ENCODE data around the gene IZUMO1. TPM values are rescaled to one million over a fixed set of nuclear protein-coding genes. Genes with fewer than 3 reads are reported as not detected.

Gene IZUMO1
- total and polyA plus RNA-seq, 2 of the 8 experiments (the other 6 are each of a cell fraction or from before 2014, with no cell fraction given), result 0.33 to 1.8 TPM

DNA sequence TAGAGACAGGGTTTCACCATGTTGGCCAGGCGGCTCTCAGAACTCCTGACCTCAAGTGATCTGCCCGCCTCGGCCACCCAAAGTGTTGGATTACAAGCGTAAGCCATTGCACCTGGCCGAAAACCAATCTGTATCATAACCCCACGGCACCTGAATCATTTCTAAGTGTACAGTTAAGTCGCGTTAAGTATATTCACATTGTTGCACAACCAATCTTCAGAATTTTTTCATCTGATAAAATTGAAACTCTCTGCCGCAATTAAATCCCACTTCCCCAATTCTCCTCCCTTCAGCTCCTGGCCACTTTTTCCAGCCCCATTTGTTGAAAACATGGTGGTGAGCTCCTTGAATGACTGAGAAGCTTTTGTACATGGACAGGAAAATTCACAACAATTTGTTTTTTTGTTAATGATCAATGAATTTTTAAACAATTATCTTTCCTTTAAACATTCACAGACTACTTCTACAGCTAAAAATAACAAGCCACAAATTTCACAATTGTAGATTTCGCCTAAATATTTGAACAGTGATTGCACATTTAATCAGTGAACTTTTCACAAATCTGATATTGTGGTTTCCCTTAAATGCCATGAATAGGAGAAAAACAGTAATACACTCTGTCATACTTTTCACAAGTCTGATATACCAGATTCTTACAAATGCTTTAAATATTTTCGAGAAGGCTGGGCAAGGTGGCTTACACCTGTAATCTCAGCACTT, 22.4 kb upstream of the IZUMO1 start (continued):
- TF ChIP-seq, protein P1, sequence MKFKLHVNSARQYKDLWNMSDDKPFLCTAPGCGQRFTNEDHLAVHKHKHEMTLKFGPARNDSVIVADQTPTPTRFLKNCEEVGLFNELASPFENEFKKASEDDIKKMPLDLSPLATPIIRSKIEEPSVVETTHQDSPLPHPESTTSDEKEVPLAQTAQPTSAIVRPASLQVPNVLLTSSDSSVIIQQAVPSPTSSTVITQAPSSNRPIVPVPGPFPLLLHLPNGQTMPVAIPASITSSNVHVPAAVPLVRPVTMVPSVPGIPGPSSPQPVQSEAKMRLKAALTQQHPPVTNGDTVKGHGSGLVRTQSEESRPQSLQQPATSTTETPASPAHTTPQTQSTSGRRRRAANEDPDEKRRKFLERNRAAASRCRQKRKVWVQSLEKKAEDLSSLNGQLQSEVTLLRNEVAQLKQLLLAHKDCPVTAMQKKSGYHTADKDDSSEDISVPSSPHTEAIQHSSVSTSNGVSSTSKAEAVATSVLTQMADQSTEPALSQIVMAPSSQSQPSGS (IDR thresholded peaks at IDR 0.05; ENCODE audit: low read length), result no peak
- TF ChIP-seq SIRT6 (IDR thresholded peaks at IDR 0.05; ENCODE audit: low read length) (no peak), CBX8 (IDR thresholded peaks at IDR 0.05; ENCODE audit: borderline replicate concordance, low read depth, low read length) (no peak), EP300 (IDR thresholded peaks at IDR 0.05; ENCODE audit: borderline replicate concordance in 1 of 2, low read depth in 2 of 2, low read length in 2 of 2) (no peak), SIX5 (IDR thresholded peaks at IDR 0.05; ENCODE audit: low read depth, low read length) (no peak), RBBP5 (IDR thresholded peaks at IDR 0.05; ENCODE audit: borderline replicate concordance, low read depth, low read length) (no peak), GABPA (IDR thresholded peaks at IDR 0.05; ENCODE audit: borderline replicate concordance, insufficient read depth, low read length) (no peak), SAP30 (IDR thresholded peaks at IDR 0.05; ENCODE audit: insufficient read depth, insufficient replicate concordance, low read length) (no peak), KDM1A (IDR thresholded peaks at IDR 0.05; ENCODE audit: borderline replicate concordance, low read length) (no peak)
- TF ChIP-seq, protein P2, sequence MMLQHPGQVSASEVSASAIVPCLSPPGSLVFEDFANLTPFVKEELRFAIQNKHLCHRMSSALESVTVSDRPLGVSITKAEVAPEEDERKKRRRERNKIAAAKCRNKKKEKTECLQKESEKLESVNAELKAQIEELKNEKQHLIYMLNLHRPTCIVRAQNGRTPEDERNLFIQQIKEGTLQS (IDR thresholded peaks at IDR 0.05; ENCODE audit: insufficient read depth, low read depth, low read length), result no peak
